Keratinocyte (primary cell): ENCODE measurements around the gene GBX2. TPM values are rescaled to one million over a fixed set of nuclear protein-coding genes. Genes with fewer than 3 reads are reported as not detected.

Experiments
- DNase-seq: peaks from one replicate; pipeline ENCODE4 v3.0.0-alpha.2; 2011; ENCODE audit warnings: low read depth, missing footprints, low spot score
- FAIRE-seq: peaks from 2 replicates; lab custom pipeline; 2011; peaks lifted over from hg19 to GRCh38; lab: Jason Lieb, UNC
- H2AFZ ChIP-seq: 2 replicates; pipeline ENCODE4 v1.6.0; 2012; ENCODE audit warnings: low read length, control low read depth, inconsistent platforms; ENCODE audit not compliant: control insufficient read depth
- H3K27ac ChIP-seq: 2 replicates; pipeline ENCODE4 v1.5.1; 2011; ENCODE audit warnings: low read length; ENCODE audit not compliant: control insufficient read depth, insufficient read depth
- H3K27me3 ChIP-seq: 3 replicates; pipeline ENCODE4 v1.6.0; 2011; ENCODE audit warnings: low read length; ENCODE audit not compliant: control insufficient read depth, insufficient read depth; ENCODE audit errors: extremely low read depth
- H3K36me3 ChIP-seq, 2 experiments: 2 replicates in 1 of 2; 3 replicates in 1 of 2; pipeline ENCODE4 v1.5.1; 2011; ENCODE audit warnings: low read length in 2 of 2, mild to moderate bottlenecking in 1 of 2; ENCODE audit not compliant: control insufficient read depth in 2 of 2, insufficient read depth in 2 of 2; ENCODE audit errors: extremely low read depth in 1 of 2
- H3K4me1 ChIP-seq: 3 replicates; pipeline ENCODE4 v1.5.1; 2011; ENCODE audit warnings: low read length; ENCODE audit not compliant: control insufficient read depth, insufficient read depth; ENCODE audit errors: extremely low read depth
- H3K4me2 ChIP-seq: 3 replicates; pipeline ENCODE4 v1.6.0; 2011; ENCODE audit warnings: low read depth, low read length; ENCODE audit not compliant: control insufficient read depth, insufficient read depth; ENCODE audit errors: extremely low read depth
- H3K4me3 ChIP-seq, 3 experiments: fragments of 200-600 bp in 1 of 3; sonication (generic) in 1 of 3; 2 replicates in 2 of 3; 3 replicates in 1 of 3; pipeline ENCODE4 v1.5.1; 2011 to 2016; ENCODE audit warnings: low read length in 3 of 3, mild to moderate bottlenecking in 3 of 3, control low read depth in 2 of 3, inconsistent platforms in 1 of 3, low read depth in 1 of 3, mixed read lengths in 1 of 3, mixed run types in 1 of 3, moderate library complexity in 1 of 3; ENCODE audit not compliant: control insufficient read depth in 2 of 3, insufficient read depth in 2 of 3; ENCODE audit errors: extremely low read depth in 1 of 3
- H3K79me2 ChIP-seq: 2 replicates; pipeline ENCODE4 v1.6.0; 2012; ENCODE audit warnings: low read length; ENCODE audit not compliant: control insufficient read depth, insufficient read depth
- H3K9ac ChIP-seq: 3 replicates; pipeline ENCODE4 v1.6.0; 2011; ENCODE audit warnings: low read length; ENCODE audit not compliant: control insufficient read depth, insufficient read depth; ENCODE audit errors: extremely low read depth
- H3K9me1 ChIP-seq: 3 replicates; pipeline ENCODE4 v1.6.0; 2011; ENCODE audit warnings: low read length; ENCODE audit not compliant: control insufficient read depth, insufficient read depth; ENCODE audit errors: extremely low read depth
- H3K9me3 ChIP-seq: 2 replicates; pipeline ENCODE4 v1.5.1; 2012; ENCODE audit warnings: low read depth, low read length; ENCODE audit not compliant: control insufficient read depth
- H4K20me1 ChIP-seq: 3 replicates; pipeline ENCODE4 v1.6.0; 2011; ENCODE audit warnings: low read length; ENCODE audit not compliant: control insufficient read depth, insufficient read depth; ENCODE audit errors: extremely low read depth
- CTCF ChIP-seq, 3 experiments: IDR thresholded peaks in 1 of 3; conservative IDR thresholded peaks in 1 of 3; optimal IDR thresholded peaks in 1 of 3; 2 replicates in 2 of 3; 3 replicates in 1 of 3; pipeline versions ENCODE3 to v1.5.1; 2011; ENCODE audit warnings: low read length in 3 of 3, mild to moderate bottlenecking in 3 of 3, moderate library complexity in 2 of 3, control low read depth in 1 of 3, inconsistent platforms in 1 of 3; ENCODE audit not compliant: insufficient read depth in 2 of 3; ENCODE audit errors: extremely low read depth in 1 of 3
- EZH2 ChIP-seq: IDR thresholded peaks from one replicate; pipeline ENCODE4 v1.6.1; 2012; ENCODE audit warnings: inconsistent platforms, mild to moderate bottlenecking, low read length, moderate library complexity
- dilution Hi-C: fragments of 300-500 bp; cut with MboI; formaldehyde crosslinking; loops from one replicate; pipeline ENCODE4 v1.7.0; 2020; ENCODE audit warnings: low sequenced_read_pairs; ENCODE audit not compliant: extremely low pct_ligation_motif_present
- polyA plus RNA-seq, 5 experiments: library from polyadenylated mRNA; depleted of rRNA in 3 of 5; stranded (reverse) in 3 of 5; stranded (forward) in 1 of 5; unstranded in 1 of 5; fragments of >200 nt; gene quantifications; 1 replicate in 1 of 5; 2 replicates in 3 of 5; 3 replicates in 1 of 5; pipeline versions ENCODE4 v1.2.1 to v1.2.3, GENCODE V29; 2011 to 2012; ENCODE audit warnings: missing spikeins in 2 of 5, low read depth in 1 of 5, low replicate concordance in 1 of 5

GBX2 gene
- polyA plus RNA-seq, 1 donor (not counting 4 experiments of a cell fraction or from before 2014, with no cell fraction given), result 0.17 TPM

GRCh38 chr2:236172255-236173035, 4.3 kb upstream of the GBX2 start:
- Histone ChIP-seq H3K9ac (no peak overlapping the region), H3K4me1 (peaks cover 7% of the 10 kb centered on the region), H3K36me3 (no peaks in the 10 kb centered on the region), H4K20me1 (peaks cover 11% of the 10 kb centered on the region), H3K9me3 (no peaks in the 10 kb centered on the region), H3K79me2 (no peaks in the 10 kb centered on the region), H3K4me3 (no peak overlapping the region), H2AFZ (no peak overlapping the region), H3K4me2 (peak overlapping the region; percentile 7), H3K27me3 (peaks cover 68% of the 10 kb centered on the region), H3K9me1 (no peaks in the 10 kb centered on the region), H3K27ac (no peak overlapping the region)
- no peak for TF ChIP-seq CTCF (optimal IDR thresholded peaks at IDR 0.05 in 1 of 3, IDR thresholded peaks at IDR 0.05 in 1 of 3, conservative IDR thresholded peaks at IDR 0.05 in 1 of 3; ENCODE audit: extremely low read depth in 1 of 3, insufficient read depth in 2 of 3, low read length in 3 of 3)
- peak; percentile 88 for TF ChIP-seq EZH2
- DNase-seq (no peak), FAIRE-seq (no peak)
- dilution Hi-C loops, result no loop called here

GRCh38 chr2:236171680-236172254, 3.6 kb upstream of the GBX2 start:
- no peaks in the 10 kb centered on the region for H3K79me2 ChIP-seq
- no peaks in the 10 kb centered on the region for H3K9me1 ChIP-seq
- H3K4me2 ChIP-seq, result peak overlapping the region; percentile 65
- peaks cover 11% of the 10 kb centered on the region for H4K20me1 ChIP-seq
- DNase-seq (no peak), FAIRE-seq (no peak)
- no peak for TF ChIP-seq CTCF (optimal IDR thresholded peaks at IDR 0.05 in 1 of 3, IDR thresholded peaks at IDR 0.05 in 1 of 3, conservative IDR thresholded peaks at IDR 0.05 in 1 of 3; ENCODE audit: extremely low read depth in 1 of 3, insufficient read depth in 2 of 3, low read length in 3 of 3)
- TF ChIP-seq EZH2, result no peak
- no peak overlapping the region for H3K9ac ChIP-seq
- no peaks in the 10 kb centered on the region for H3K36me3 ChIP-seq
- H3K4me3 ChIP-seq, result peak overlapping the region in 2 of 3 experiments; percentile 31 to 54
- dilution Hi-C loops, result no loop called here
- H3K4me1 ChIP-seq, result peaks cover 11% of the 10 kb centered on the region
- no peak overlapping the region for H2AFZ ChIP-seq
- H3K9me3 ChIP-seq, result no peaks in the 10 kb centered on the region
- no peak overlapping the region for H3K27ac ChIP-seq
- H3K27me3 ChIP-seq, result peaks cover 74% of the 10 kb centered on the region
